Measurements from ENCODE around the gene ATP5PB.

Gene ATP5PB

DNA sequence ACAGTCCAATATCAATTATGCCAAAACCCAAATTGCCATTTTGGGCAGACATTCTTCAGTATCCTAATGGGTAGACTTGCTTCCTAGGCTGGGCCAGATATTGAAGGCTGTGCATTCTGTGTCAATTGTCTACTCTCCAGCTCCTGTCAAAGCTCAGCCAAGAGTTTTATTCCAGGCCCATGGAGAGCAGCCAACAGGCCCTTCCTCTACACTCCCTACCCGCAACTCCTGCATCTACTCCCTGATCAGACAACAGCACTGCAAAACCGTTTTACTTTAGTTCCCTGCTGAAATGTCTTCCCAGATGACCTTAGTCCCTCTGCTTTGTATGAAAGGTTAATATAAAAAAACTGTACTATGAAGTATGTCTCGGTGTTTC, 60.7 kb downstream of the ATP5PB start:
- DNase-seq = no peak

DNA sequence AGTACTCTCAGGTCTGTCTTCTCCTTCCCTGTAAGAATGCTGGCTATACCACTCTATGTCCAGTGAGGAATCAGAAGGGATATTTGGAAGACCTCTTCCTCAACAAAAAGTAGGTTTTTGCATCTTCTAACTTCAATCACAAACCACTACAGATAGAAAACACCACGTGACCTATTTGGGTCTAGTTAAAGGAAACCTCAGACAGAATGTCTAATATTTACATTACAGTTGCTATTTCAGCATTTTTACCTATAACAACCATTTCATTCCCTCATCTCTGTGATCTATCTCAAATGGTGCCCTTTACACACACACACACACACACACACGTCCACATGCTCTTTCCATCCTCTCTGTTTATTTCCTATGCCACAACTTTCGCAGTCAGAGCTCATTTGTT, 62.1 kb downstream of the ATP5PB start:
- no peak for DNase-seq
